WTC11 (cell line): ENCODE measurements around the gene MCF2L. TPM values are rescaled to one million over a fixed set of nuclear protein-coding genes. Genes with fewer than 3 reads are reported as not detected.

Source experiments
- ATAC-seq: fragments of 200-7000 bp; cut with Tn5 transposase; 2 replicates; pipeline ENCODE4 v1.10.0; 2021; ENCODE audit warnings: mild to moderate bottlenecking, moderate library complexity
- CTCF ChIA-PET: fragments of 300-600 bp; sonication (Branson Sonifier 250); formaldehyde crosslinking; loops from one replicate; lab custom pipeline; 2021; ENCODE audit warnings: antibody characterized with exemption; lab: Charles Lee
- POLR2A ChIA-PET: fragments of 350-600 bp; sonication (Branson Sonifier 250); formaldehyde crosslinking; loops from one replicate; lab custom pipeline; 2021; ENCODE audit warnings: antibody characterized with exemption; lab: Charles Lee
- DNase-seq: peaks from one replicate; pipeline ENCODE4 v3.0.0; 2021; ENCODE audit warnings: low spot score
- H3K27ac Mint-ChIP-seq: 2 replicates; pipeline ENCODE4 v1.8.0; 2021; ENCODE audit warnings: mixed read lengths
- H3K27me3 Mint-ChIP-seq: 2 replicates; pipeline ENCODE4 v1.8.0; 2021; ENCODE audit warnings: low read depth, mild to moderate bottlenecking, moderate library complexity, mixed read lengths
- H3K36me3 Mint-ChIP-seq: 2 replicates; pipeline ENCODE4 v1.8.0; 2021; ENCODE audit warnings: mixed read lengths
- H3K4me1 Mint-ChIP-seq: 2 replicates; pipeline ENCODE4 v1.8.0; 2022; ENCODE audit warnings: mixed read lengths
- H3K4me3 Mint-ChIP-seq: 2 replicates; pipeline ENCODE4 v1.8.0; 2021; ENCODE audit warnings: mild to moderate bottlenecking, moderate library complexity, mixed read lengths
- H3K9me3 Mint-ChIP-seq: 2 replicates; pipeline ENCODE4 v1.8.0; 2021; ENCODE audit warnings: mixed read lengths
- GABPB1 ChIP-seq: sonication (generic); formaldehyde crosslinking; IDR thresholded peaks from 2 replicates; pipeline ENCODE4 v1.8.1; 2023; ENCODE audit warnings: mild to moderate bottlenecking, missing genetic modification reagents
- NR2C2 ChIP-seq: sonication (generic); formaldehyde crosslinking; IDR thresholded peaks from 2 replicates; pipeline ENCODE4 v1.8.0; 2022; ENCODE audit warnings: mild to moderate bottlenecking, missing genetic modification reagents
- TEAD1 ChIP-seq: sonication (generic); formaldehyde crosslinking; IDR thresholded peaks from 2 replicates; pipeline ENCODE4 v1.8.0; 2022; ENCODE audit warnings: mild to moderate bottlenecking, missing genetic modification reagents
- total RNA-seq: library from RNA; stranded (reverse); gene quantifications from 3 replicates; pipeline ENCODE4 v1.2.3, GENCODE V29; 2021
- TF ChIP-seq, protein P1 (sequence below): sonication (generic); formaldehyde crosslinking; conservative IDR thresholded peaks from 2 replicates; pipeline ENCODE4 v1.8.1; 2022; ENCODE audit warnings: mild to moderate bottlenecking, missing genetic modification reagents
- TF ChIP-seq, protein P2 (sequence below): sonication (generic); formaldehyde crosslinking; IDR thresholded peaks from 2 replicates; pipeline ENCODE4 v1.8.0; 2022; ENCODE audit warnings: mild to moderate bottlenecking, missing genetic modification reagents
- TF ChIP-seq, protein P3 (sequence below): fragments of 200-600 bp; IDR thresholded peaks from 2 replicates; pipeline ENCODE4 v1.8.0; 2022; ENCODE audit warnings: antibody characterized with exemption

Gene MCF2L
- total RNA-seq, 1 experiment from 2014 or later, result 34.8 TPM

DNA sequence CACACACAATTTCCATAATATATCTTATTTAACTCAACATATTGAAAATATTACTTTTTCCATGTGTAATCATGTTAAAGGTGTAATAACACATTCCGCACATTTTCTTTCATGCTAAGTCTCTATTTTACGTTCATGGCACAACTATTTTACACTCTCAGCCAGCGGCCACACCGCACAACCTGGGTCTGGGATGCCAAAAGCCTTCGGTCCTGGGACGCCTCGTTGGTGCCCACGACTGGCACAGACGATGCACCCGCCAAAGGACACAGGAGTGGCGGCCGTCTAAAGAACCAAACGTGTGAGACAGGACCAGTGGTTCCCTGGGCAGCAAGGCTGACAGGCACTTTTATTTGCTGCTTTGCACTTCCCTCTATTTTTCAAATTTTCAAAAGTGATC lies 179.4 kb downstream of the MCF2L start (continued):
- TF ChIP-seq, protein P1, sequence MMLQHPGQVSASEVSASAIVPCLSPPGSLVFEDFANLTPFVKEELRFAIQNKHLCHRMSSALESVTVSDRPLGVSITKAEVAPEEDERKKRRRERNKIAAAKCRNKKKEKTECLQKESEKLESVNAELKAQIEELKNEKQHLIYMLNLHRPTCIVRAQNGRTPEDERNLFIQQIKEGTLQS (CRISPR knock-in tag), result no peak
- TF ChIP-seq NR2C2 (CRISPR knock-in tag) (no peak), TEAD1 (CRISPR knock-in tag) (no peak)

DNA sequence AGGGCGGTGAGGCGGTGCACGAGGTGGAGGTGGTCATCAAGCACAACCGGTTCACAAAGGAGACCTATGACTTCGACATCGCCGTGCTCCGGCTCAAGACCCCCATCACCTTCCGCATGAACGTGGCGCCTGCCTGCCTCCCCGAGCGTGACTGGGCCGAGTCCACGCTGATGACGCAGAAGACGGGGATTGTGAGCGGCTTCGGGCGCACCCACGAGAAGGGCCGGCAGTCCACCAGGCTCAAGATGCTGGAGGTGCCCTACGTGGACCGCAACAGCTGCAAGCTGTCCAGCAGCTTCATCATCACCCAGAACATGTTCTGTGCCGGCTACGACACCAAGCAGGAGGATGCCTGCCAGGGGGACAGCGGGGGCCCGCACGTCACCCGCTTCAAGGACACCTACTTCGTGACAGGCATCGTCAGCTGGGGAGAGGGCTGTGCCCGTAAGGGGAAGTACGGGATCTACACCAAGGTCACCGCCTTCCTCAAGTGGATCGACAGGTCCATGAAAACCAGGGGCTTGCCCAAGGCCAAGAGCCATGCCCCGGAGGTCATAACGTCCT lies 180.0 kb downstream of the MCF2L start:
- no peak overlapping the region for H3K27ac Mint-ChIP-seq
- TF ChIP-seq, protein P2, sequence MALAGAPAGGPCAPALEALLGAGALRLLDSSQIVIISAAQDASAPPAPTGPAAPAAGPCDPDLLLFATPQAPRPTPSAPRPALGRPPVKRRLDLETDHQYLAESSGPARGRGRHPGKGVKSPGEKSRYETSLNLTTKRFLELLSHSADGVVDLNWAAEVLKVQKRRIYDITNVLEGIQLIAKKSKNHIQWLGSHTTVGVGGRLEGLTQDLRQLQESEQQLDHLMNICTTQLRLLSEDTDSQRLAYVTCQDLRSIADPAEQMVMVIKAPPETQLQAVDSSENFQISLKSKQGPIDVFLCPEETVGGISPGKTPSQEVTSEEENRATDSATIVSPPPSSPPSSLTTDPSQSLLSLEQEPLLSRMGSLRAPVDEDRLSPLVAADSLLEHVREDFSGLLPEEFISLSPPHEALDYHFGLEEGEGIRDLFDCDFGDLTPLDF (CRISPR knock-in tag), result no peak
- TF ChIP-seq GABPB1, result no peak
- TF ChIP-seq, protein P3, sequence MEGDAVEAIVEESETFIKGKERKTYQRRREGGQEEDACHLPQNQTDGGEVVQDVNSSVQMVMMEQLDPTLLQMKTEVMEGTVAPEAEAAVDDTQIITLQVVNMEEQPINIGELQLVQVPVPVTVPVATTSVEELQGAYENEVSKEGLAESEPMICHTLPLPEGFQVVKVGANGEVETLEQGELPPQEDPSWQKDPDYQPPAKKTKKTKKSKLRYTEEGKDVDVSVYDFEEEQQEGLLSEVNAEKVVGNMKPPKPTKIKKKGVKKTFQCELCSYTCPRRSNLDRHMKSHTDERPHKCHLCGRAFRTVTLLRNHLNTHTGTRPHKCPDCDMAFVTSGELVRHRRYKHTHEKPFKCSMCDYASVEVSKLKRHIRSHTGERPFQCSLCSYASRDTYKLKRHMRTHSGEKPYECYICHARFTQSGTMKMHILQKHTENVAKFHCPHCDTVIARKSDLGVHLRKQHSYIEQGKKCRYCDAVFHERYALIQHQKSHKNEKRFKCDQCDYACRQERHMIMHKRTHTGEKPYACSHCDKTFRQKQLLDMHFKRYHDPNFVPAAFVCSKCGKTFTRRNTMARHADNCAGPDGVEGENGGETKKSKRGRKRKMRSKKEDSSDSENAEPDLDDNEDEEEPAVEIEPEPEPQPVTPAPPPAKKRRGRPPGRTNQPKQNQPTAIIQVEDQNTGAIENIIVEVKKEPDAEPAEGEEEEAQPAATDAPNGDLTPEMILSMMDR, result no peak
- TF ChIP-seq, all 79 proteins: peak for 0
- Mint-ChIP-seq H3K4me3 (no peak overlapping the region), H3K27me3 (peaks cover 22% of the 10 kb centered on the region), H3K36me3 (no peaks in the 10 kb centered on the region), H3K4me1 (peaks cover 11% of the 10 kb centered on the region), H3K9me3 (no peaks in the 10 kb centered on the region)
- ChIA-PET CTCF (no interaction called here), POLR2A (no interaction called here)
- no peak for ATAC-seq
- DNase-seq, result no peak

Other genes with a start within 250 kb of the MCF2L start
- gene F7, start 136.6 kb downstream of the MCF2L start, total RNA-seq, result 0.26 to 1.5 TPM (median 1.3 TPM) in 3 replicates
- 0.87 to 2.8 TPM (median 2.6 TPM) in 3 replicates for gene F10, start 153.6 kb downstream of the MCF2L start, total RNA-seq
- gene PROZ, start 189.4 kb downstream of the MCF2L start, total RNA-seq, result not detected in 3 replicates
- 64.9 to 69.4 TPM (median 68.5 TPM) in 3 replicates for gene PCID2, start 239.5 kb downstream of the MCF2L start, total RNA-seq
- gene CUL4A, start 240.4 kb downstream of the MCF2L start, total RNA-seq, result 97.4 to 100 TPM (median 99.9 TPM) in 3 replicates